ENCODE data around the gene C1orf116. TPM values are rescaled to one million over a fixed set of nuclear protein-coding genes. Genes with fewer than 3 reads are reported as not detected.
A peak's percentile ranks its signal among the peaks of the same experiment; 100 is the strongest.

The C1orf116 gene
- total RNA-seq, 1 donor from 2014 or later, result 0.04 TPM

- Mint-ChIP-seq H3K4me3 (no peak overlapping the region), H3K4me1 (no peaks in the 10 kb centered on the region), H3K9me3 (no peaks in the 10 kb centered on the region), H3K36me3 (peaks cover 1% of the 10 kb centered on the region), H3K27ac (no peak overlapping the region), H3K27me3 (ENCODE audit: insufficient read depth, low read depth) (no peaks in the 10 kb centered on the region)
- DNase-seq (ENCODE audit: low spot score), result no peak
- H3F3A ChIP-seq (ENCODE audit: low read depth), result no peaks in the 10 kb centered on the region
- H3K79me2 ChIP-seq (ENCODE audit: low read depth), result no peaks in the 10 kb centered on the region
- no peak overlapping the region for H3K27ac ChIP-seq
- TF ChIP-seq CTCF (IDR thresholded peaks at IDR 0.05) (no peak), EZH2phosphoT487 (IDR thresholded peaks at IDR 0.05) (no peak), EZH2 (IDR thresholded peaks at IDR 0.05) (no peak)
- no peak overlapping the region for H3K4me3 ChIP-seq
- no peak overlapping the region for H3K9ac ChIP-seq
- H3K4me1 ChIP-seq, result no peaks in the 10 kb centered on the region
- no peaks in the 10 kb centered on the region for H3K36me3 ChIP-seq
- H2AFZ ChIP-seq (replicated peaks), result no peak overlapping the region
- H3K9me3 ChIP-seq (ENCODE audit: low read depth), result no peaks in the 10 kb centered on the region
- H3K27me3 ChIP-seq, result no peaks in the 10 kb centered on the region
- H3K4me2 ChIP-seq, result no peak overlapping the region
- H4K20me1 ChIP-seq (ENCODE audit: low read depth), result no peaks in the 10 kb centered on the region
These were observed 37.4 kb upstream of the C1orf116 start for GRCh38 chr1:207069858-207070506.

DNA sequence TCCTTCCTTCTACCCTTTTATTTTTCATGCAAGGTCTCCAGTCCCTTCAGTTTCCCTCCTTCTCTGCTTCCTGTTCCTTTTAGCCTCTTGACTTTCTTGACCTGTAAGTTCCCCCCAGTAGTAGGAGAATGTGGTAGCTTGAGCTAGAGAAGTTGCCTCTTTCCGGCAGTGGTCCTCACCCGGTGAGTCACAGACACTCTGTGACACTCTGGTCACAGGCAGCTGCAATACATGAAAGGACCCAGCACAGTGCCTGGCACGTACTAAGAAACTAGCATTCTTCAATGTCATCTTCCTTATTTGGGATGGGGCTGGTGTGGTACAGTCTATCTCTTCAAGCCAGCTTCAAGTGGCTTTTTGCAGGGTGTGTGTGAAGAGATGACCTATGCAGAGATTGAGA lies 36.5 kb upstream of the C1orf116 start:
- TF ChIP-seq EZH2phosphoT487 (IDR thresholded peaks at IDR 0.05), result no peak
- no peak for TF ChIP-seq CTCF (IDR thresholded peaks at IDR 0.05)
- TF ChIP-seq EZH2 (IDR thresholded peaks at IDR 0.05), result no peak
- Mint-ChIP-seq H3K4me1 (no peaks in the 10 kb centered on the region), H3K36me3 (peaks cover 1% of the 10 kb centered on the region), H3K4me3 (no peak overlapping the region), H3K9me3 (no peaks in the 10 kb centered on the region), H3K27ac (peak overlapping the region; percentile 38), H3K27me3 (ENCODE audit: insufficient read depth, low read depth) (no peaks in the 10 kb centered on the region)
- no peaks in the 10 kb centered on the region for H3K27me3 ChIP-seq
- H2AFZ ChIP-seq (replicated peaks), result no peak overlapping the region
- no peak overlapping the region for H3K4me3 ChIP-seq
- no peaks in the 10 kb centered on the region for H3K79me2 ChIP-seq (ENCODE audit: low read depth)
- no peak overlapping the region for H3K9ac ChIP-seq
- no peaks in the 10 kb centered on the region for H3F3A ChIP-seq (ENCODE audit: low read depth)
- H3K36me3 ChIP-seq, result no peaks in the 10 kb centered on the region
- H4K20me1 ChIP-seq (ENCODE audit: low read depth), result no peaks in the 10 kb centered on the region
- no peak overlapping the region for H3K4me2 ChIP-seq
- no peaks in the 10 kb centered on the region for H3K4me1 ChIP-seq
- no peak for DNase-seq (ENCODE audit: low spot score)
- H3K27ac ChIP-seq, result no peak overlapping the region
- no peaks in the 10 kb centered on the region for H3K9me3 ChIP-seq (ENCODE audit: low read depth)

DNA sequence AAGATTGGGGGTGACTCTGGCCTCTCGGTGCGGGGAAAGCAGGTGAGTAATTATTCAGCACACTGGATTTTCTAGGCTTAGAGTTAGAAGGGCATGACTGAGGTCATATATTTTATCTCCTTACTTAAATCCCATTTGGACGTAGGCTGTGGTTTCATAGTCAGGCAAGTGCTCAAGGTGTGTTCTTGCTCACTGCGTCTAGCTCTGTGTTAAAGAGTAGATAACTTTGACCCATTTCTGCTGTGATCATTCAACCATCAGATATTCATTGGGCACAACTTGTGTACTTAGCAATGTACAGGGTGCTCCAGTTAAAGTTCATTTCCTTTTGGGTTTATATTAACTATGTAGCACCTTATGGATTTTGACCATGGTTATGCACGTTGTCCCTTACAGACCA lies 35.1 kb upstream of the C1orf116 start:
- no peak overlapping the region for H3K4me3 ChIP-seq
- Mint-ChIP-seq H3K27ac (no peak overlapping the region), H3K27me3 (ENCODE audit: insufficient read depth, low read depth) (no peaks in the 10 kb centered on the region), H3K4me1 (no peaks in the 10 kb centered on the region), H3K9me3 (no peaks in the 10 kb centered on the region), H3K4me3 (no peak overlapping the region), H3K36me3 (peaks cover 2% of the 10 kb centered on the region)
- H3K79me2 ChIP-seq (ENCODE audit: low read depth), result no peaks in the 10 kb centered on the region
- no peaks in the 10 kb centered on the region for H4K20me1 ChIP-seq (ENCODE audit: low read depth)
- DNase-seq (ENCODE audit: low spot score), result no peak
- H3K27ac ChIP-seq, result no peak overlapping the region
- H3K9ac ChIP-seq, result no peak overlapping the region
- no peaks in the 10 kb centered on the region for H3F3A ChIP-seq (ENCODE audit: low read depth)
- H3K4me2 ChIP-seq, result no peak overlapping the region
- H3K27me3 ChIP-seq, result no peaks in the 10 kb centered on the region
- H3K4me1 ChIP-seq, result no peaks in the 10 kb centered on the region
- TF ChIP-seq EZH2phosphoT487 (IDR thresholded peaks at IDR 0.05) (no peak), EZH2 (IDR thresholded peaks at IDR 0.05) (no peak), CTCF (IDR thresholded peaks at IDR 0.05) (no peak)
- no peaks in the 10 kb centered on the region for H3K9me3 ChIP-seq (ENCODE audit: low read depth)
- no peak overlapping the region for H2AFZ ChIP-seq (replicated peaks)
- H3K36me3 ChIP-seq, result no peaks in the 10 kb centered on the region

Data from neural progenitor cell (in vitro differentiated cells).